ENCODE results near the gene RFC5. TPM values are rescaled to one million over a fixed set of nuclear protein-coding genes. Genes with fewer than 3 reads are reported as not detected.

RFC5 gene
- total RNA-seq, 2 donors from 2014 or later = 18.9 to 26.3 TPM

- Histone ChIP-seq H3K36me3 (no peaks in the 10 kb centered on the region), H3K27me3 (replicated peaks; ENCODE audit: insufficient read depth) (no peaks in the 10 kb centered on the region), H3K9me3 (no peaks in the 10 kb centered on the region), H3K4me1 (replicated peaks) (no peaks in the 10 kb centered on the region), H3K4me3 (no peak overlapping the region), H3K27ac (no peak overlapping the region)
- TF ChIP-seq POLR2A (IDR thresholded peaks at IDR 0.05) (no peak), POLR2AphosphoS5 (IDR thresholded peaks at IDR 0.05) (no peak), CTCF (IDR thresholded peaks at IDR 0.05) (no peak)
- DNase-seq (ENCODE audit: low spot score) = no peak
- intact Hi-C loops (cut with DNase I) = no loop called here
- 94% methylated on average over 3 of the region's 3 CpGs for WGBS
These were observed 6.2 kb downstream of the RFC5 start for GRCh38 chr12:118022728-118023109.

- Histone ChIP-seq H3K4me1 (replicated peaks) (no peaks in the 10 kb centered on the region), H3K9me3 (no peaks in the 10 kb centered on the region), H3K27ac (no peak overlapping the region), H3K27me3 (replicated peaks; ENCODE audit: insufficient read depth) (no peaks in the 10 kb centered on the region), H3K36me3 (no peaks in the 10 kb centered on the region), H3K4me3 (no peak overlapping the region)
- no peak for DNase-seq (ENCODE audit: low spot score)
- intact Hi-C loops (cut with DNase I) = no loop called here
- WGBS = 64% methylated on average over 9 of the region's 9 CpGs
- TF ChIP-seq POLR2AphosphoS5 (IDR thresholded peaks at IDR 0.05) = no peak
- TF ChIP-seq POLR2A (IDR thresholded peaks at IDR 0.05) = no peak
- TF ChIP-seq CTCF (IDR thresholded peaks at IDR 0.05) = no peak
These were observed 6.9 kb downstream of the RFC5 start for GRCh38 chr12:118023301-118023860.

- no peak overlapping the region for H3K27ac ChIP-seq
- intact Hi-C loops (cut with DNase I) = no loop called here
- no peaks in the 10 kb centered on the region for H3K4me1 ChIP-seq (replicated peaks)
- TF ChIP-seq CTCF (IDR thresholded peaks at IDR 0.05) (no peak), POLR2A (IDR thresholded peaks at IDR 0.05) (no peak), POLR2AphosphoS5 (IDR thresholded peaks at IDR 0.05) (no peak)
- no peak overlapping the region for H3K4me3 ChIP-seq
- no peaks in the 10 kb centered on the region for H3K27me3 ChIP-seq (replicated peaks; ENCODE audit: insufficient read depth)
- WGBS = 74% methylated on average over 4 of the region's 4 CpGs
- H3K9me3 ChIP-seq = no peaks in the 10 kb centered on the region
- no peak for DNase-seq (ENCODE audit: low spot score)
- H3K36me3 ChIP-seq = no peaks in the 10 kb centered on the region
These were observed 8.7 kb downstream of the RFC5 start for GRCh38 chr12:118025168-118025567.

GRCh38 chr12:118029166-118029565 is 12.7 kb downstream of the RFC5 start:
- WGBS = 93% methylated on average over 5 of the region's 5 CpGs

More at GRCh38 chr12:118029166-118029565, 12.7 kb downstream of the RFC5 start:
- Histone ChIP-seq H3K27me3 (replicated peaks; ENCODE audit: insufficient read depth) (no peaks in the 10 kb centered on the region), H3K36me3 (peaks cover 2 to 6% of the 10 kb centered on the region in 2 donors), H3K4me1 (replicated peaks) (no peaks in the 10 kb centered on the region), H3K27ac (no peak overlapping the region), H3K9me3 (no peaks in the 10 kb centered on the region), H3K4me3 (no peak overlapping the region)
- DNase-seq (ENCODE audit: low spot score) = no peak
- intact Hi-C loops (cut with DNase I) = no loop called here
- TF ChIP-seq POLR2AphosphoS5 (IDR thresholded peaks at IDR 0.05) (no peak), CTCF (IDR thresholded peaks at IDR 0.05) (no peak), POLR2A (IDR thresholded peaks at IDR 0.05) (no peak)
